HG02798 (cell line): ENCODE results near the gene ITGA2B.

Experiments used
- ATAC-seq: cut with Tn5 transposase; IDR thresholded peaks from one replicate; pipeline ENCODE4 v1.9.1; 2021; ENCODE audit warnings: mild to moderate bottlenecking; ENCODE audit not compliant: unreplicated experiment, poor library complexity

Gene ITGA2B

DNA sequence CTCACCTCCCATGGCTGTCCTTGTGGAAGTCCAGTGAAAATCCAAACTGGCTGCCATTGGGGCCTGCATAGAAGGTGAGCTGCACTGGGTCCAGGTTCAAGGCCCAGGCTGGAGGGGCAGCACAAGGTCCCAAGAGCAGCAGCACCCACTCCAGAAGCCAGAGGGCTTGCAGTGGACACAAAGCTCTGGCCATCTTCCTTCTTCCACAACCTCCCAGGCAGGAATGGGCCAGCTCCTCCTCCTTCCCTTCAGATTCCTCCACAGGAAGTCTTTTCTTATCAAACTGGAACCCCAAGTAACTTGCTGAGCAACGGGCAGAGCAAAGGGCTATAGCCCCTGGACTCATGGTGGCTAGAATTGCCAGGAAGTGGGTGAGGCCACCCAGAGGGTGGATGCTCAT, at the start of gene ITGA2B:
Gene ITGA2B, minus strand, starts transcription at position 369 of the 400 bp plus-strand sequence. Its CDS starts 176 bp downstream, at position 193.
- no peak for ATAC-seq

DNA sequence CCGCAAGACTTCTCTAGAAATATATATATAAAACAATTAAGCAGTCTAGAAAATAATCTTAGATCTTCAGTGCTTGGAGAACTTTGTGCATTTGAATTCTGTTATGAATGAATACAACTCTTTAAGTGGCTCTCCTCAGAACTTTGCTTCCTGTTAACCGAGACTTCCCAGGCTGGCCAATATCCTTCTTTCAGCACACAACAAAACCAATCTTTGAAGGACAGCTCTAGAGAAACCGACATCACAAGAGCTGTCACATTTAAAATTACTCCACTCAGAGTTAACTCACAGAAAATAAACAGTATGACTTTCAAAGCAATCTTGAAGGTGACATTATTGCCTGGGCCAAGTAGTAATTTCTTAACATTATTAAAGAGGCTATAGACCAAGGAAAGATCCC, 49.7 kb upstream of the ITGA2B start:
- ATAC-seq = no peak

DNA sequence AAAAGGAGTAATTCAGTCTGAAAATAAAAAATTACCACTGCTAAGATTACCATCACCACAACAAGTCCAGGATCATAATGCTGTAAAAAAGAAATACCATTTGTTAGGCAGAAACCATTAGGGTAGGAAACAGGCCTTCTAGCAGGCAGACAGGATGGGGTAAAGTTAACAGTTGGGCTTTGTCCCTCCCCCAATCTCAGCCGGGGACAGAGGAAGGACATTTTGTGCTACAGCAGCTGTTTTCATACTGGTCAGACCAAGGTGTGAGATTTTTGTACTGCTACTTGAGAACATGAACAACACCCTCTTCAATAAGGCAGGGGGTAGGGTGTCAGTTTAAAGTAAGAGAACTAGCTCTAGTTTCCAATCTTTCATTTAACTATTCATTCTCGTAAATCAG, 49.2 kb upstream of the ITGA2B start:
- ATAC-seq = no peak

DNA sequence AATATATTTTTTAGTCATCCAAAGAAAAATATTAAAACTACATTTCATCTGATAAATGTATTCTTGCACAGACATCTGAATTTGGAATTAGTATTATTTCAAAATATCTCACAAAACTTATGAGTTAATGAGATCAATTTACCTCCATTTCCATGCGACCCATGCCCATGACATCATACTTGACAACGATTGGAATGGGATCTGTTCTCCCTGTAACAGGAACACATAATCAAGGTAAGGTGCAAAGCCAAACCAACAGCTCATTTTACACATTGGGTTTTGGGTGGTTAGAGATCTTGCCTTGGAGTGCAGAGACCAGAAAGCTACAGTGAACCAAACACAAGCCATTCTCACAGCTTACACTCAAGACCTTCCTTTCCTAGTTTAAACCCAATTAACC, 46.9 kb upstream of the ITGA2B start:
- no peak for ATAC-seq

DNA sequence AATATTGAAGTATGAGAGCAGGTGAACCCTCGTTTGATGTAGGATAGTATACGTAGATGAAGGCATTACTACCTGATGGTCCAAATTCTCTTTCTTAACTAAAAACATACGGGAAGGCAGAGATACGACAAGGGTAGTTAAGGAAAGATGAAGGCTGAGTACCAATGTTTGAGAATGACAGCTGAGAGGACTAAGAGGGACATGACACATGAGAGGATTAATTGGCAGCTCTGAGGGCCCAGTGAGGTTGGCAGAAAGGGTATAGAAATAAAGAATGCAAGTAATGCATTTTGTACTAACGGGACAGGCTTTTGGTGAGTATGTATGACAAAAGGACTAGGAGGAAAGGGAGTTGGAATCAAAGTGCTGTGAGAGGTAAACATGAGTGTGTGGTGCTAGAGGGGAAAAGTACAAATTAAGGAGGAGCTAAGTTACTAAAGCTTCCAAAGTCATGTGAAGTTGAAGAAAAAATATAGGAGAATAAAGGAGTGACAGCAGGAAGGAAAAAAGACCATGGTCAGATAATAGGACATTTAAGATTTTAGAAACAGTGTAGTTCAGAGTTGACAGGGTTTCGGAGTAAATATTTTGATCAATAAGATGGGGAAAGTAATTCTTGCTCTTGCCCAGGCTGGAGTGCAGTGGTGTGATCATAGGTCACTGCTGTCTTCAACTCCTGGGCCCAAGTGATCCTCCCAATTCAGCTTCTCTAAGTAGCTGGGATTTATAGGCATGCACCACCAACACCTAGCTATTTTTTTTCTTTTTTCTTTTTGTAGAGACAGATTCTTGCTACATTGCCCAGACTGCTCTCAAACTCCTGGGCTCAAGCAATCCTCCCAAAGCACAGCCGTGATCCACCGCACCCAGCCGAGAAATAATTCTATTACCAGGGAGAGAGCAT, 43.1 kb upstream of the ITGA2B start:
- no peak for ATAC-seq

DNA sequence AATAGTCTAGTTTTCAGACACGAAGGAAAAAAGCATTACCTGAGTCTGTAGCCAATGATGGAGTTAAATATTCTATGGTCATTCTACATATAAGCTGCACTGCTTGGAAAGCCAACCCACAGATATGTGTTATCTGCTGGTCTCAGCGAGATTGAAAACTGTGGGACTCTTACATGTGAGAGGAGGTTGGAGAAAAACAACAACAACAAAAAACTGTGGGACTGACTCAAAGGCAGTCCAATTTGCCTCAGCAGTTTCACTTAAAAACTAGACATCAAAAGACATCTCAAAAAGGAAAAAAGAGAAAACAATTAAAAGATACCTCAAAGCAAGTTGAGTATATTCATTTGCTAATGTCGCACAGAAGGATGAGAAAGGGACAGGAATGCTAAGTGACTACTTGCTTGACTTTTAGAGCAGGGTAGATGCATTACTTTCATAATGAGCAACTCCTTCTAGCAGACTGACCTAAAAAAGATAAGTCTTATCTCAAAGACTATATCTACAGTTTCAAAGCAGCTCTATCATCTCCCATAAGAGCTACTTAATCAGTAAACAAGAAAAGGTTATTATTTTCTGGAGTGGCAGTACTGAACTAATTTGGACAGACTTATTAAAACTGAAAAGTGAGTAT, 35.5 kb upstream of the ITGA2B start:
- ATAC-seq = no peak

DNA sequence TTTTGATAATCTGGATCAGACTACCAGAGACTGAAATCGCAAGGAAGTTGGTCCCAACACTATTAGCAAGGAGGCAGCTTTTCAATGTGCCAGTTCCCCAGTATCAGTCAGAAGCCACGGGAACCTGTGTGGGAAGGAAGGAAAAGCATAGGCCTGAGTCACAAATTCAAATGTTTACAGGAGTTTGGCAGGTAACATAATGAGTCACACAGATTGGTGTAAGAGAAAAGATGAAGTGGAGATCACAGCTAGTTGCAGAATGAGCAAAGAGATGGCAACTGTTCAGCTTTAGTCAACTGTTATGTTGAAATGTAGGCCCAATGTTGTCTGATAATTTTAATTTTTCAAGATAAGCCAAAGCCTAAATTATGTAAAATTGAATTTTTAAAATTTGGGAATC, 28.1 kb upstream of the ITGA2B start:
- no peak for ATAC-seq

DNA sequence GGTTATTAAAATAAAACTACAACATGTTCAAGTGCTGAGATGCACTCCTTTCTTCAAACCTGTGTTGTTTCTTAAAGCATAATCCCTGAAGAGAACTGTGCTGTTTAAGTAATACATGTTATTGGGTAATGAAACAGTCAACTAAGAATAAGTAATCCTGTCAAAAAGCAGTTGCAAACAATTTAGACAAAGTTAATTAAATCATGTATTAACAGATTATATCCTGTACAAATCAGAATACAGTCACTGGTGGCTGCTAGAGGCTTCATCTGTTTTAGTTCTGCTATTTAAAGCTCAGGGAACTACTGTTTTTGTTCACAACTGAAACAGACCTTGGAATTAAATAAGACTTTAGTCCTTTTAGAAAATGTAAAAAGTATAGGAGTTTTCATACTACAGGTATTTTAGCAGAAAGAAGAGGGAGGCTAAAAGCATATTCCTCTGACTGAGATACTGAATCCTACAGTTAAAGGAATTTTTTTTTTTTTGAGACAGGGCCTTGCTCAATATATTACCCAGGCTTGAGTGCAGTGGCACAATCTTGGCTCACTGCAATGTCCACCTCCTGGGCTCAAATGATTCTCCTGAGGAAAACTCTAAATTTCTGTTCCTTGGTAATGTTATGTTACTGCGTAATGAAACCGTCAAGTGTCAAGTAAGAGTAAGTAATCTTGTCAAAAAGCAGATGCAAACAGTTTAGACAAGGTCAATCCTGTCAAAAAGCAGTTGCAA, 27.3 kb upstream of the ITGA2B start:
- no peak for ATAC-seq

DNA sequence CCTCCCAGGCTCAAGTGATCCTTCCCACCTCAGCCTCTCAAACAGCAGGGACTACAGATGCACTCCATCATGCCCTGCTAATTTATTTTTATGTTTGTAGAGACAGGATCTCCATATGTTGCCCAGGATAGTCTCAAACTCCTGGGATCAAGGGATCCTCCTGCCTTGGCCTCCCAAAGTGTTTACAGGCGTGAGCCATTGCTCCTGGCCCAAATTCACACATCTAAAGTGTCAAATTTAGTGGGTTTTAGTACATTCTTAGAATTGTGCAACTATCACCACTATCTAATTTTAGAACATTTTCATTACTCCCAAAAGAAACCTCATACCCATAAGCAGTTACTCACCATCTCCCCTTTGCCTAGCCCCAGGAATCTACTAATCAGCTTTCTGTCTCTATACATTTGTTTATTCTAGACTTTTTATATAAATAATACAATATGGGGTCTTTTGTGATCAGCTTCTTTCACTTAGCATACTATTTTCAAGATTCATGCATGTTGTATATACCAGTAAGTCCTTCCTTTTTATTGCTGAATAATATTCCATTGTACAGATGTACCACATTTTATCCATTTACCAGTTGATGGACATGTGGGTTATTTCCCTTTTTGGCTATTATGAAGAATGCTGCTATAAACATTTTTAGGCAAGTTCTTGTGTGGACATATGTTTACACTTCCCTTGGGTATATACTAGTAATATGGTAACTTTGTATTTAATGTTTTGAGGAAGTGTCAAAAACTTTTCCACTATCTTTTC, 25.1 kb upstream of the ITGA2B start:
- ATAC-seq = no peak

DNA sequence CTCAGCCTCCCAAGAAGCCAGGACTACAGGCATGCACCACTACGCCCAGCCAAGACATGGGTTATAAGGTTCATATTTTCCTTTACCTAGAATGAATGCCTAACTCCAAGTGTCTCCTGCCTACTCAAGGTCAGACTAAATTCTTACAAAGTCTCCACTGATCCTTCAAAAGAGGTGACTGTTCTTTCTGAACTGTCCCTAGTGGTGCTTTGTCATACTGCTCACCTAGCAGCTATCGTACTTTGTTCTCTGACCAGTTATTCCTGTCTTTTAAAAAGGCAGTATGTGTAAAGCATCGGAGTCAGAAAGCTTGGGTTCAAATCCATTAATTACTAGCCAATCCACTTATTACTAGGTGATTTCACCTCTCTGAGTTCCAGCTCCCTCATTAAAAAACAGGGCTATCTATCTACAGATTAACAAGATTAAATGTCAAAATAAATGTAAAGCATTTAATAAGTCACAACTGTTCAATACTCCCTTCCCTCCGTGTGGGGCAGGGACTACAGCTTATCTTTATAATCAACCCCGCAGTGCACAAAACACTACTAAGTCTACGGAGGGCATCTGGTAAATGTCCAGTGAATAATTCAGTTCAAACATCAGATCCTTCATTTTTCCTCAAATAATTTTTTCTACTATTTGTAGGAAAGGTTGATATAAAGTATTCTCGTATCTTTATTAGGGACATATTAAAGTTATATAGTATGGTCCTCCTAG, 20.0 kb upstream of the ITGA2B start:
- ATAC-seq = no peak

DNA sequence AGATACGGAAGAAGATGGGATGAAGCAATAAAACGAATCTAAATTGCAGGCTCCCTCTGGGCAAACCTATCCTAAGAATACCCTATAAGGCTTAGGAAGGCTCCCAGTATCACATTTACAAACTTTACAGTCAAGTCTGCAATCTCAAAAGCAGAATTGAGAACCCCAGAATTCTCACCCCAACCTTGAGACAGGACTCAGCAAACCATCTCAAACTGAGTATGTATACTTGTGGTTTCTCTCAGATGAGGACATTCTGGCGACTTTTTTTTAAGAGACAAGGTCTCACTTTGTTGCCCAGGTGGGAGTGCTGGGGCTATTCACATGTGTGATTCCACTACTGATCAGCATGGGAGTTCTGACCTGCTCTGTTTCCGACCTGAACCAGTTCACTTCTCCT, 19.3 kb upstream of the ITGA2B start:
- no peak for ATAC-seq

DNA sequence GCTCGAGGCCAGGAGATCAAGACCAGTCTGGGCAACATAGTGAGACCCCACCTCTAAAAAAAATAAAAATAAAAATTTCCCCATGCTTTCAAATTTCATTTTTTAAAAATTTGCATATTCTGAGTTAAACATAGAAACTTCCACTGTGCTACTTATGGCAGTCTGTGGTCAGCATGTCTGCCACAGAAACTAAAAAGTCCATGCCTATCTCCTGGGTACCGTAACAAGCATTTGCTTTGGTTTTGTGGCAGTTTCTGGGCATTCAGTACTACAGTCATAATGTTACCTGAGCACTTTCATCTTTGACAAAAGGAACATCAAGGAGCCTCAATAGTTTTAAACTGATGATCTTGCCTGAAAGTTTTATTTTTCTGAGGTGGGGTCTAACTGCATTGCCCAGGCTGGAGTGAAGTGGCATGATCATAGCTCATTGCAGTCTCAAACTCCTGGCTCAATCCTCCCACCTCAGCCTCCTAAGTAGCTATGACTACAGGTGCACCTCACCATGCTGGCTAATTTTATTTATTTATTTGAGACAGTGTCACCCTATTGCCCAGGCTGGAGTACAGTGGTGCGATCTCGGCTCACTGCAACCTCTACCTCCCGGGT, 13.2 kb upstream of the ITGA2B start:
- ATAC-seq = no peak

DNA sequence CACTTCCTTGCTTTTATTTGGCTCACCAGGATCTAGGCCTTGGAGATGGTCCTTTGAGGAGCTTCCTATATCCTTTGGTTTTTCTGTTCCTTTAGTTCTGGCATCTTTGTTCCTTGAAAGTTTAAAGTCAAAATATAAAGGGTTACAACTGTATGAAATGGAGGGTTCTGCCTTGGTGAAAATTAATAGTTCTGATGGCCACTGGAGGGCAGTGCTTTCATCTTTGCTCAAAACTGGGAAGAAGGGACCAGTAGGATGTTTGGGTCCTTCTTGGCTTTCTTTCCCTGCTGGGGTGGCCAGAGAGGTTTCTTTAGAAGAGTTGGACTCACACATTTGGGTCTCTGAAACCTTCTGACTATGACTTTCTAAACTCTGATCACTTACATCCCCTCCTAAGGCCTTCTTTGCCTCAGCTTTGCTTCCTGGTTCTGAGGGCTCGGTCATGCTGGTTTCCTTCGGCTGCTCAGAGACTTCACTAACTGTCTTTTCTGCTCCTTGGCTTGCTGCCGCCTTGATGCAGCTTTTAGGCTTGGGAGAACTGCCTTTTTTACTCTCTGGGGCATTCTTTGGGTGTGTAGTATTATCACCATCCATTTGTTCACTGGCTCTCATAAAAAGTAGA, 10.9 kb upstream of the ITGA2B start:
- no peak for ATAC-seq

DNA sequence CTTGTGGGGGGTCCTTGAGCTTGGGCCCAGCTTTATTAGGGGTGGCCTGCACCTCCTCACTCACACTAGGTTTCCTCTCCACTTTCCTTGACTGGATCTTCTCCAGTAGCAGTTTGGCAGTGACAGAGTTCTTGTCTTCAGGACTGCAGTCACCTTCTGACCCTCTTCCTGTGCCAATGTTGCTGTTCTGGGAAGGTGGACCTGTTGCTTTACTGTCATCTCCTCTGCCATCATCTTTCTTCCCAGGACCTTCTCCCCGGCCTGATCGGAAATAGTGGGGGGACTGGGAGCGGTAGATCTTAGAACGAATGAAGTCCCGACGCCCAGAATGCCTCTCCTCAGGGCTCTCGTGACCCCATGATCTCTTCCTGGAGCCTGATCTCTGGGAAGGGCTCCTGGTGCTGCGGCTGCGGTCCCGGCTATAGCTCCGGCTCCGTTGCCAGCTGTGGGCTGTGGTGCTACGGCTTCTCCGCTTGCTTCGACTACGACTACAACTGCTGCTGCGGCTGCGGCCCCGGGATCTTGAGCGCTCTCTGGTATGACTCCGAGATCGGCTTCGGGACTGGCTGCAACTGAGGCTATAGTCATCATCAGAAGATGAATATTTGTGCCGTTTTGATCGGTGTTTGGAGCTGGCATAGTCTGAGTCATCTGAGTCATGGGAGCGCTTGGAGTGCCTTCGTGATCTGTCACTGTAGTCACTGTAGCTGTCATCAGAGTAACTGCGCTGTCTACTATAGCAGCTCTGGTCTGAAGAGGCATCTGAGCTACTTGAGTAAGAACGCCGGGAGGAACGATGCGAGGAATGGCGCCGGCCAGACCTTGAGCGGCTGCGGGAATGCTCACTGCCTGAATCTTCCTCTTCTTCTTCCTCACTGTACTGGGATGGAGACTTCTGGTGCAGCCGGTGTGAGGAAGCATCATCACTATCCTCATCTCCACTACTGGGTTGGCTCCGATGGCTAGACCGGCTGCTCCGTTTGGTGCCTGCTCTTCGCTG, 9.5 kb upstream of the ITGA2B start:
- ATAC-seq = no peak

DNA sequence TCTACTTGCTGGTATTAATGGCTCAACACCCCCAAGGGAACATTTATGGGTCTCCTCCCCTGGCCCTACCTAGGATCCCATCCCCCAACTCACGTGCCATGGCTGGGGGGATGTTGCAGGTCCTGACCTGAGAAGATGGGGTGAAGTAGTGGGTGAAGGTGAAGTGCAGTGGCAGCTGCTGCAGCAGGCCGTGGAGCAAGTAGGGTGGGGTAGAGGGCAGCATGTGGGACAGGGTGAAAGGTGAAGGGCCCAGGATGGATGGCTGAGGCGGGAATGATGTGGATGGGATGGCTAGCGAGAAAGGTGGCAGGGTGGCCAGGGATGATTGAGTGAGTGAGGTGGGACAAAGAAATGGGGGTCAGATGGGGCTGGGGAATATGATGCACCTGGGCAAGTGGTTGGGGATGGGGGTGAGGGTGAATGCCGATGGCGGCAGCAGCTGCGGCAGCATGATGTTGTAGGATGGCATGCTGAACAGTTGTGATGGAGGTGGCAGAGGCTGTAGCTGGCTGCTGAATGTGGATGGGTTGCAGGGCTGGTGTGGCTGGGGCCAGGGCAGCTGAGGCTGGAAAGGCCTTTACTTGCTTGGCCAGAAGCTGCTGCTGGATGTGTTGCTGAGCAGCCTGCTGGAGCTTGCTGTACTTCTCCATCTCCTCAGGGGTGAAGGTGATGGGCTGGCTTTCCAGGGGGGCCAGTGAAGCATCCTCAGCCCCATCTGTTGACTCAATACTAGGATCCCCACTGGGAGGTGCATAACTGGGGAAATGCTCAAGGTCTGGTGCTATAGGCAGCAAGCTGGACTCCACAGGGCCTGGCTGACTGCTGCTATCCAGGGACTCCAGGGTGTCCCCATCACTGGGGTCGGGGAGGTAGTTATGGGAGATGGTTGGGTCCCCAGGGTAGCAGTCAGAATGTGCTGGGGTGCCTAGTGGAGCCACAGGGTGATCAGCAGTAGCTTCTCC, 8.3 kb upstream of the ITGA2B start:
- no peak for ATAC-seq

DNA sequence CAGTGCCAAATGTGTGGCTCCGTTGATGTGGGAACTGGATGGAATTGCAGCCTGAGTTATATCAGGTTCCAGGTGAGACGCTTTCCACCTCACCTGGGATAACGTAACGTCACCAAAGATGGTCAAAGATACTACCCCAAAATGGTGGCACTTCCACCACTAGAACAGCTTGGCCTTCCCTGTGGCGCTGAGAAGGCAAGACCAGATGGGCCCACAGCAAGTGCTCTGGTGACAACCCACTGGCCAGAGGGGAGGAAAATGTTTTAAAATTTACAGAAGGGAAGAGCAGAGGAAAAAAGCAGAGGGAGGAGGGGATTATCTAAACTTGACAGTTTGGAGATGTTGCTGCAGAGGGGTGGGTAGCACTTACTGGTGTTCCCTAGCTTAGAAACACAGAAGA, 7.5 kb upstream of the ITGA2B start:
- no peak for ATAC-seq

DNA sequence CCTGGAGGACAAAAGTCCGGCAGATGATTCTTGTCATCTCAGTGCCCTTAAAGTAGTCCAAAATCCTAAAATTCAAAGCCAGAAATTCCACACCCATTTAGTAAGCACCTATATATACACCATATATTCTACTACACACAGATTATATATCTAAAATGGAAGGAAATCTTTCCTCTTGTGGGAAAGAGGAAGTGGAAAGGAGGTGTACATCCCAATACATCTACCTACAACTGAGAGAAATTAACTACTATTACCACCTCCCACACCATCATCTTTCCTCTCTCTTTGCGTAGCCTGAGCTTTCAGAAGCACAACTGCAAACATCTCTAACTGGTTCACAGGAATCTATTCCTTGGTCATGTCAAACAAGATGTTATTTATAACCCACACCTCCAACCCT, 5.4 kb upstream of the ITGA2B start:
- no peak for ATAC-seq
